MM.1S (cell line): ENCODE data around the gene COBL.

ENCODE experiments used
- DNase-seq: peaks from one replicate; pipeline ENCODE4 v3.0.0-alpha.2; 2015
- H2AFZ ChIP-seq: fragments of 300-600 bp; sonication (generic); 2 replicates; pipeline ENCODE4 v1.6.0; 2016; ENCODE audit warnings: antibody characterized with exemption, low read length
- H3F3A ChIP-seq: fragments of 300-600 bp; sonication (generic); 2 replicates; pipeline ENCODE4 v1.6.1; 2016; ENCODE audit warnings: mild to moderate bottlenecking, antibody characterized with exemption, low read length, moderate library complexity, mixed read lengths; ENCODE audit not compliant: insufficient read depth
- H3K27ac ChIP-seq: fragments of 300-600 bp; sonication (generic); 2 replicates; pipeline ENCODE4 v1.5.1; 2016; ENCODE audit warnings: mild to moderate bottlenecking, low read length
- H3K27me3 ChIP-seq: fragments of 300-600 bp; sonication (generic); replicated peaks from 2 replicates; pipeline ENCODE4 v1.6.0; 2016; ENCODE audit warnings: low read length; ENCODE audit not compliant: insufficient read depth
- H3K36me3 ChIP-seq: fragments of 300-600 bp; sonication (generic); replicated peaks from 2 replicates; pipeline ENCODE4 v1.6.1; 2016; ENCODE audit warnings: mild to moderate bottlenecking, low read length, mixed read lengths; ENCODE audit not compliant: insufficient read depth
- H3K4me1 ChIP-seq: fragments of 300-600 bp; sonication (generic); 2 replicates; pipeline ENCODE4 v1.6.1; 2016; ENCODE audit warnings: low read length, mixed read lengths
- H3K4me2 ChIP-seq: fragments of 300-600 bp; sonication (generic); 2 replicates; pipeline ENCODE4 v1.6.0; 2016; ENCODE audit warnings: low read depth, low read length
- H3K4me3 ChIP-seq: fragments of 300-600 bp; sonication (generic); 2 replicates; pipeline ENCODE4 v1.5.1; 2016; ENCODE audit warnings: low read length, mixed read lengths
- H3K79me2 ChIP-seq: fragments of 300-600 bp; sonication (generic); 2 replicates; pipeline ENCODE4 v1.6.1; 2016; ENCODE audit warnings: mixed run types, low read length, mixed read lengths
- H3K9ac ChIP-seq: fragments of 300-600 bp; sonication (generic); 2 replicates; pipeline ENCODE4 v1.6.1; 2016; ENCODE audit warnings: low read length, mixed read lengths
- H3K9me2 ChIP-seq: fragments of 300-600 bp; sonication (generic); replicated peaks from 2 replicates; pipeline ENCODE4 v1.6.1; 2016; ENCODE audit warnings: mild to moderate bottlenecking, low read length, mixed read lengths; ENCODE audit not compliant: insufficient read depth
- H3K9me3 ChIP-seq: fragments of 300-600 bp; sonication (generic); replicated peaks from 2 replicates; pipeline ENCODE4 v1.6.1; 2016; ENCODE audit warnings: mild to moderate bottlenecking, low read length, mixed read lengths; ENCODE audit not compliant: insufficient read depth
- H4K20me1 ChIP-seq: fragments of 300-600 bp; sonication (generic); 2 replicates; pipeline ENCODE4 v1.6.1; 2016; ENCODE audit warnings: mild to moderate bottlenecking, low read length, moderate library complexity, mixed read lengths; ENCODE audit not compliant: insufficient read depth
- CTCF ChIP-seq: fragments of 300-600 bp; sonication (generic); IDR thresholded peaks from 2 replicates; pipeline ENCODE4 v1.5.1; 2016; ENCODE audit warnings: antibody characterized with exemption, low read length, mixed read lengths
- EZH2 ChIP-seq: fragments of 300-600 bp; sonication (generic); optimal IDR thresholded peaks from 2 replicates; pipeline ENCODE3; 2017; ENCODE audit warnings: low read depth, mild to moderate bottlenecking, antibody characterized with exemption, low read length, mixed read lengths
- EZH2phosphoT487 ChIP-seq: fragments of 300-600 bp; sonication (generic); IDR thresholded peaks from 2 replicates; pipeline ENCODE4 v1.6.1; 2018; ENCODE audit warnings: antibody characterized with exemption, low read length

The COBL gene

GRCh38 chr7:51182636-51183166 lies 133.9 kb downstream of the COBL start:
- no peaks in the 10 kb centered on the region for H3F3A ChIP-seq
- H3K4me1 ChIP-seq, result no peaks in the 10 kb centered on the region
- no peaks in the 10 kb centered on the region for H3K9me2 ChIP-seq
- H2AFZ ChIP-seq, result no peak overlapping the region
- no peaks in the 10 kb centered on the region for H4K20me1 ChIP-seq
- no peaks in the 10 kb centered on the region for H3K9me3 ChIP-seq
- no peaks in the 10 kb centered on the region for H3K79me2 ChIP-seq
- no peak overlapping the region for H3K27ac ChIP-seq
- peak; percentile 14 for DNase-seq
- H3K4me3 ChIP-seq, result no peak overlapping the region
- no peak overlapping the region for H3K4me2 ChIP-seq
- H3K9ac ChIP-seq, result no peak overlapping the region
- H3K27me3 ChIP-seq, result no peaks in the 10 kb centered on the region
- H3K36me3 ChIP-seq, result no peaks in the 10 kb centered on the region
- TF ChIP-seq EZH2phosphoT487 (no peak), EZH2 (no peak), CTCF (no peak)

GRCh38 chr7:51180092-51180491 lies 136.5 kb downstream of the COBL start:
- no peaks in the 10 kb centered on the region for H3F3A ChIP-seq
- no peaks in the 10 kb centered on the region for H3K4me1 ChIP-seq
- no peak overlapping the region for H3K27ac ChIP-seq
- no peaks in the 10 kb centered on the region for H4K20me1 ChIP-seq
- no peaks in the 10 kb centered on the region for H3K9me3 ChIP-seq
- no peaks in the 10 kb centered on the region for H3K27me3 ChIP-seq
- H3K79me2 ChIP-seq, result no peaks in the 10 kb centered on the region
- no peaks in the 10 kb centered on the region for H3K36me3 ChIP-seq
- no peak for DNase-seq
- H3K4me3 ChIP-seq, result no peak overlapping the region
- H3K4me2 ChIP-seq, result no peak overlapping the region
- TF ChIP-seq EZH2phosphoT487, result no peak
- no peak for TF ChIP-seq CTCF
- TF ChIP-seq EZH2, result no peak
- no peak overlapping the region for H2AFZ ChIP-seq
- no peaks in the 10 kb centered on the region for H3K9me2 ChIP-seq
- no peak overlapping the region for H3K9ac ChIP-seq

GRCh38 chr7:51175992-51176388 lies 140.6 kb downstream of the COBL start:
- Histone ChIP-seq H2AFZ (no peak overlapping the region), H4K20me1 (no peaks in the 10 kb centered on the region), H3K4me3 (no peak overlapping the region), H3F3A (no peaks in the 10 kb centered on the region), H3K4me2 (no peak overlapping the region), H3K9me3 (no peaks in the 10 kb centered on the region), H3K79me2 (no peaks in the 10 kb centered on the region), H3K27ac (no peak overlapping the region), H3K27me3 (no peaks in the 10 kb centered on the region), H3K9me2 (no peaks in the 10 kb centered on the region), H3K9ac (no peak overlapping the region), H3K36me3 (no peaks in the 10 kb centered on the region), H3K4me1 (no peaks in the 10 kb centered on the region)
- DNase-seq, result no peak
- TF ChIP-seq EZH2phosphoT487 (no peak), CTCF (no peak), EZH2 (no peak)
